ENCODE results near the gene MN1. TPM values are rescaled to one million over a fixed set of nuclear protein-coding genes. Genes with fewer than 3 reads are reported as not detected.

The MN1 gene
- total RNA-seq, 1 donor from 2014 or later = 4.0 TPM

DNA sequence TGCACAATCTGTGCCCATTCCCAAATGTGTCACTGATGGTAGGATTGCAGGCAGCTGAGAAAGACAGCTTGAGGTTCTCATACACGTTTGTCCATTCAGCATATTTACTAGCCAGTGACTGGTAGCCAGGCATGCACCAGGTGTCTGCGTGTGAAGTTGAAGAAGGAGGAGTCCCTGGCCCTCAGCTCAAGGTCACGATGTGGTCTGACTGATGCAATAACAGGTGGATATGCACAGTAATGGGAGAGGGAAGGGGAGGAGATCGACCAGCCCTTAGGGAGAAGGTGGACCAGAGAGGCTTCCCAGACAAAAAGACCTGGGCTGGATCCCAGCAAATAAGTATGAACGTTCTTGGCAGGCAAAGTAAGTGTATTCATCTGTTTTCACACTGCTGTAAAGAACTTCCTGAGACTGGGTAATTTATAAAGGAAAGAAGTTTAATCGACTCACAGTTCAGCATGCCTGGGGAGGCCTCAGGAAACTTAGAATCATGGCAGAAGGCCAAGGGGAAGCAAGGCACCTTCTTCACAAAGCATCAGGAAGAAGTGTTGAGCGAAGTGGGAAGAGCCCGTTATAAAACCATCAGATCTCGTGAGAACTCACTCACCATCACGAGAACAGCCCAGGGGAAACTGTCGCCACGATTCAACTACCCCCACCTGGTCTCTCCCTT is 96.0 kb downstream of the MN1 start:
- TF ChIP-seq, protein P1, sequence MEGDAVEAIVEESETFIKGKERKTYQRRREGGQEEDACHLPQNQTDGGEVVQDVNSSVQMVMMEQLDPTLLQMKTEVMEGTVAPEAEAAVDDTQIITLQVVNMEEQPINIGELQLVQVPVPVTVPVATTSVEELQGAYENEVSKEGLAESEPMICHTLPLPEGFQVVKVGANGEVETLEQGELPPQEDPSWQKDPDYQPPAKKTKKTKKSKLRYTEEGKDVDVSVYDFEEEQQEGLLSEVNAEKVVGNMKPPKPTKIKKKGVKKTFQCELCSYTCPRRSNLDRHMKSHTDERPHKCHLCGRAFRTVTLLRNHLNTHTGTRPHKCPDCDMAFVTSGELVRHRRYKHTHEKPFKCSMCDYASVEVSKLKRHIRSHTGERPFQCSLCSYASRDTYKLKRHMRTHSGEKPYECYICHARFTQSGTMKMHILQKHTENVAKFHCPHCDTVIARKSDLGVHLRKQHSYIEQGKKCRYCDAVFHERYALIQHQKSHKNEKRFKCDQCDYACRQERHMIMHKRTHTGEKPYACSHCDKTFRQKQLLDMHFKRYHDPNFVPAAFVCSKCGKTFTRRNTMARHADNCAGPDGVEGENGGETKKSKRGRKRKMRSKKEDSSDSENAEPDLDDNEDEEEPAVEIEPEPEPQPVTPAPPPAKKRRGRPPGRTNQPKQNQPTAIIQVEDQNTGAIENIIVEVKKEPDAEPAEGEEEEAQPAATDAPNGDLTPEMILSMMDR (IDR thresholded peaks at IDR 0.05) = no peak

DNA sequence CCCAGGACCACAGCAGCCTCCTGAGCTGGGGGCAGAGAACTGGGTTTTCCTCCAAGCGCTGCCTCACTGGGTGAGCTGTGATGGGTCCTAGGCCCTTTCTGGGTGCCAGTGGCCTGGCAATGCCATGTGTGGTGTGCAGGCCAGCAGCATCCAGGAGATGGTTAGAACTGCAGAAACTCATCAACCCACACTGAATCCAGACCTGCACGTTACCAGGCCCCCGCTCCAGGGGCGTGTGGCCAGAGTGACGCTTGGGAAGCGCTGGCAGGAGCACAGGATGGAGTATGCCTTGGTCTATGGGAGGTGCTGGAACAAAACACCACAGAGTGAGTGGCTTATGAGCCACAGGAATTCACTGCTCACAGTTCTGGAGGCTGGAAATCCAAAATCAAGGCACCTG is 97.0 kb downstream of the MN1 start:
- ATAC-seq = no peak
- no peak overlapping the region for H3K27ac ChIP-seq
- intact Hi-C loops (cut with DNase I) = no loop called here
- DNase-seq = no peak
- no peaks in the 10 kb centered on the region for H3K36me3 ChIP-seq
- no peaks in the 10 kb centered on the region for H3K27me3 ChIP-seq
- TF ChIP-seq, protein P1 (IDR thresholded peaks at IDR 0.05) = no peak
- no peaks in the 10 kb centered on the region for H3K9me3 ChIP-seq
- H3K4me1 ChIP-seq = no peaks in the 10 kb centered on the region
- no peak overlapping the region for H3K4me3 ChIP-seq

More for the DNA sequence above, 96.0 kb downstream of the MN1 start:
- H3K9me3 ChIP-seq = no peaks in the 10 kb centered on the region
- ATAC-seq = no peak
- H3K4me1 ChIP-seq = no peaks in the 10 kb centered on the region
- H3K27me3 ChIP-seq = no peaks in the 10 kb centered on the region
- H3K4me3 ChIP-seq = no peak overlapping the region
- DNase-seq = no peak
- no peaks in the 10 kb centered on the region for H3K36me3 ChIP-seq
- H3K27ac ChIP-seq = no peak overlapping the region
- intact Hi-C loops (cut with DNase I) = no loop called here

DNA sequence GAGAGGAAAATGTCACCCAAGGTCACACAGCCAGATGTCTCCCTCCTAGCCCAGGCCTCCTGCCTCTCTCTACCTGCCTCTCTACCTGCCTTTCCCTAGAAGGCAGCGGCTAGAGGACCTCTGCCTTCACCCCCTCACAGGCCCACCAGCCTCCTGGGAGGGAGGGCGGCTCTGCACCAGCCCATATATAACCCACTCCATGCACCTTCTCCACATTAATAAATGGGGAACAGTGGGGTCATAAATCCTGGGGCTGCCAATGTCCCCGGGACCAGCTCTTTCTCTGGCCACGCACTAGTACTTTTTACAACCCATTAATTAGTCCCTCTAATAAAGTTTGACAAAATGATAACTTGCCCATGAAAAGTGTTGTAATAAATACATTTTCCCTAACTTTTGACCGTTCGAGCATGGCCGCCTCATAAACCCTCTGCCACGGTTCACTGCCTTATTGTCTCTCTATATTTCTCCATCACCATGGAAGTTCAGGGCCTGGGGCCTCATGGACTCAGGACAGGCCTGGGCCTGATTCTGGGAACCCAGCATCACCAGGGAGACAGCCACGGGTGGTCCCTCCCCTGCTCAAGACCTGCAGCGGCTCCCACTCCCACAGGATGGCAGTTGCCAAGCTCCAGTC is 102.1 kb downstream of the MN1 start:
- no peaks in the 10 kb centered on the region for H3K36me3 ChIP-seq
- no peaks in the 10 kb centered on the region for H3K27me3 ChIP-seq
- intact Hi-C loops (cut with DNase I) = no loop called here
- H3K4me1 ChIP-seq = no peaks in the 10 kb centered on the region
- TF ChIP-seq, protein P1 (IDR thresholded peaks at IDR 0.05) = no peak
- no peaks in the 10 kb centered on the region for H3K9me3 ChIP-seq
- DNase-seq (no peak), ATAC-seq (no peak)
- H3K4me3 ChIP-seq = no peak overlapping the region
- H3K27ac ChIP-seq = no peak overlapping the region

DNA sequence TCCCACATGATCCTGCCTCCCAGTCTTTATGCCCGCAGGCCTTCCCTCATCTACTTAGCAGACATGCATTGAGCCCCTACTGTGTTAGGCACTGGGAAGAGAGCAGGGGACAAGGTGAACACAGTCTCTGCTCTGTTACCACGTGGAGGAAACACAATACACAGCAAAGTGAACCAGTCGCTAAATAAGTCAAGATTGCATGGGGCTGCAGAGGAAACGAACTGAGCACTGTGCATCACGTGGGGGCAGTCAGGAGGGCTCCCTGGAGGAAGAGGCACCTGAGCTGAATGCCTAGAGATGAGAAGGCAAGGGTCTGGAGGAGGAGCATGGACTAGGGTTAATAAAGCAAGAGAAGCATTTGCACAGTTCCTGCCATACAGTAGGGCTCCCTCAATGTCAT is 102.7 kb downstream of the MN1 start:
- H3K4me1 ChIP-seq = no peaks in the 10 kb centered on the region
- no peak overlapping the region for H3K27ac ChIP-seq
- TF ChIP-seq, protein P1 (IDR thresholded peaks at IDR 0.05) = no peak
- H3K9me3 ChIP-seq = no peaks in the 10 kb centered on the region
- H3K27me3 ChIP-seq = no peaks in the 10 kb centered on the region
- H3K36me3 ChIP-seq = no peaks in the 10 kb centered on the region
- intact Hi-C loops (cut with DNase I) = no loop called here
- DNase-seq (no peak), ATAC-seq (no peak)
- no peak overlapping the region for H3K4me3 ChIP-seq

Other genes starting within 250 kb of the MN1 start
- 73.8 TPM for gene PITPNB, start 117.5 kb upstream of the MN1 start, total RNA-seq

All from upper lobe of right lung (tissue), 1 donor.